ENCODE measurements around the gene ARAP3.

GRCh38 chr5:141662028-141662427 is 20.0 kb downstream of the ARAP3 start:
- TF ChIP-seq, protein P1, sequence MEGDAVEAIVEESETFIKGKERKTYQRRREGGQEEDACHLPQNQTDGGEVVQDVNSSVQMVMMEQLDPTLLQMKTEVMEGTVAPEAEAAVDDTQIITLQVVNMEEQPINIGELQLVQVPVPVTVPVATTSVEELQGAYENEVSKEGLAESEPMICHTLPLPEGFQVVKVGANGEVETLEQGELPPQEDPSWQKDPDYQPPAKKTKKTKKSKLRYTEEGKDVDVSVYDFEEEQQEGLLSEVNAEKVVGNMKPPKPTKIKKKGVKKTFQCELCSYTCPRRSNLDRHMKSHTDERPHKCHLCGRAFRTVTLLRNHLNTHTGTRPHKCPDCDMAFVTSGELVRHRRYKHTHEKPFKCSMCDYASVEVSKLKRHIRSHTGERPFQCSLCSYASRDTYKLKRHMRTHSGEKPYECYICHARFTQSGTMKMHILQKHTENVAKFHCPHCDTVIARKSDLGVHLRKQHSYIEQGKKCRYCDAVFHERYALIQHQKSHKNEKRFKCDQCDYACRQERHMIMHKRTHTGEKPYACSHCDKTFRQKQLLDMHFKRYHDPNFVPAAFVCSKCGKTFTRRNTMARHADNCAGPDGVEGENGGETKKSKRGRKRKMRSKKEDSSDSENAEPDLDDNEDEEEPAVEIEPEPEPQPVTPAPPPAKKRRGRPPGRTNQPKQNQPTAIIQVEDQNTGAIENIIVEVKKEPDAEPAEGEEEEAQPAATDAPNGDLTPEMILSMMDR (optimal IDR thresholded peaks at IDR 0.05 in 1 of 3, IDR thresholded peaks at IDR 0.05 in 1 of 3, conservative IDR thresholded peaks at IDR 0.05 in 1 of 3; ENCODE audit: extremely low read depth in 1 of 3, insufficient read depth in 2 of 3, low read length in 3 of 3) = no peak
- TF ChIP-seq EZH2 (IDR thresholded peaks at IDR 0.05; ENCODE audit: low read length) = no peak

Measured in keratinocyte (primary cell).